Loucy (cell line): ENCODE results near the gene PRSS38.

Experiments used
- H2AFZ ChIP-seq: fragments of 200-600 bp; sonication (generic); 2 replicates; pipeline ENCODE4 v1.6.0; 2016; ENCODE audit warnings: antibody characterized with exemption, mild to moderate bottlenecking, low read length, moderate library complexity
- H3F3A ChIP-seq: fragments of 200-600 bp; 2 replicates; pipeline ENCODE4 v1.6.0; 2016; ENCODE audit warnings: antibody characterized with exemption, low read depth, mild to moderate bottlenecking
- H3K27me3 ChIP-seq: fragments of 200-600 bp; sonication (generic); 2 replicates; pipeline ENCODE4 v1.6.1; 2014; ENCODE audit warnings: low read length, mild to moderate bottlenecking; ENCODE audit not compliant: insufficient read depth, poor library complexity, severe bottlenecking
- H3K36me3 ChIP-seq: fragments of 200-600 bp; sonication (generic); 2 replicates; pipeline ENCODE4 v1.6.1; 2016; ENCODE audit warnings: low read length; ENCODE audit not compliant: insufficient read depth
- H3K4me1 ChIP-seq: fragments of 200-600 bp; sonication (generic); 2 replicates; pipeline ENCODE4 v1.5.1; 2014; ENCODE audit warnings: low read length, mild to moderate bottlenecking; ENCODE audit not compliant: insufficient read depth, poor library complexity, severe bottlenecking
- H3K4me2 ChIP-seq: fragments of 200-600 bp; sonication (generic); 2 replicates; pipeline ENCODE4 v1.6.0; 2014; ENCODE audit warnings: antibody characterized with exemption, low read length, low read depth, mild to moderate bottlenecking; ENCODE audit not compliant: poor library complexity, severe bottlenecking
- H3K4me3 ChIP-seq: fragments of 200-600 bp; sonication (generic); 2 replicates; pipeline ENCODE4 v1.5.1; 2014; ENCODE audit warnings: low read length, mild to moderate bottlenecking, mixed read lengths; ENCODE audit not compliant: poor library complexity, severe bottlenecking
- H3K79me2 ChIP-seq: fragments of 200-600 bp; sonication (generic); 2 replicates; pipeline ENCODE4 v1.6.1; 2014; ENCODE audit warnings: low read length; ENCODE audit not compliant: insufficient read depth
- H3K9ac ChIP-seq: fragments of 200-600 bp; sonication (generic); 2 replicates; pipeline ENCODE4 v1.6.0; 2014; ENCODE audit warnings: mild to moderate bottlenecking, low read depth, low read length, moderate library complexity; ENCODE audit not compliant: poor library complexity, severe bottlenecking
- H3K9me2 ChIP-seq: fragments of 200-600 bp; sonication (generic); replicated peaks from 2 replicates; pipeline ENCODE4 v1.6.1; 2016; ENCODE audit warnings: low read depth, low read length, mixed read lengths
- H3K9me3 ChIP-seq: fragments of 200-600 bp; sonication (generic); 2 replicates; pipeline ENCODE4 v1.6.1; 2014; ENCODE audit warnings: mild to moderate bottlenecking, antibody characterized with exemption, low read length, low read depth; ENCODE audit not compliant: insufficient read depth
- H4K20me1 ChIP-seq: fragments of 200-600 bp; sonication (generic); 2 replicates; pipeline ENCODE4 v1.6.0; 2014; ENCODE audit warnings: antibody characterized with exemption, low read length, mild to moderate bottlenecking; ENCODE audit not compliant: insufficient read depth, poor library complexity, severe bottlenecking
- EZH2phosphoT487 ChIP-seq: fragments of 200-600 bp; IDR thresholded peaks from 2 replicates; pipeline ENCODE4 v1.6.1; 2018; ENCODE audit warnings: antibody characterized with exemption, mild to moderate bottlenecking, moderate library complexity, borderline replicate concordance
- TF ChIP-seq, protein P1 (sequence below): fragments of 200-600 bp; sonication (generic); conservative IDR thresholded peaks from 2 replicates; pipeline ENCODE4 v1.5.1; 2014; ENCODE audit warnings: mild to moderate bottlenecking, antibody characterized with exemption, low read length

Gene PRSS38

GRCh38 chr1:227792216-227793078 lies 23.0 kb upstream of the PRSS38 start:
- Histone ChIP-seq H3K27me3 (no peaks in the 10 kb centered on the region), H3K9ac (no peak overlapping the region), H2AFZ (no peak overlapping the region), H3K4me1 (peaks cover 8% of the 10 kb centered on the region), H3K9me3 (no peaks in the 10 kb centered on the region), H3K4me3 (no peak overlapping the region), H3K4me2 (no peak overlapping the region), H3K79me2 (no peaks in the 10 kb centered on the region), H4K20me1 (no peaks in the 10 kb centered on the region), H3F3A (no peaks in the 10 kb centered on the region), H3K36me3 (no peaks in the 10 kb centered on the region), H3K9me2 (no peaks in the 10 kb centered on the region)
- TF ChIP-seq, protein P1, sequence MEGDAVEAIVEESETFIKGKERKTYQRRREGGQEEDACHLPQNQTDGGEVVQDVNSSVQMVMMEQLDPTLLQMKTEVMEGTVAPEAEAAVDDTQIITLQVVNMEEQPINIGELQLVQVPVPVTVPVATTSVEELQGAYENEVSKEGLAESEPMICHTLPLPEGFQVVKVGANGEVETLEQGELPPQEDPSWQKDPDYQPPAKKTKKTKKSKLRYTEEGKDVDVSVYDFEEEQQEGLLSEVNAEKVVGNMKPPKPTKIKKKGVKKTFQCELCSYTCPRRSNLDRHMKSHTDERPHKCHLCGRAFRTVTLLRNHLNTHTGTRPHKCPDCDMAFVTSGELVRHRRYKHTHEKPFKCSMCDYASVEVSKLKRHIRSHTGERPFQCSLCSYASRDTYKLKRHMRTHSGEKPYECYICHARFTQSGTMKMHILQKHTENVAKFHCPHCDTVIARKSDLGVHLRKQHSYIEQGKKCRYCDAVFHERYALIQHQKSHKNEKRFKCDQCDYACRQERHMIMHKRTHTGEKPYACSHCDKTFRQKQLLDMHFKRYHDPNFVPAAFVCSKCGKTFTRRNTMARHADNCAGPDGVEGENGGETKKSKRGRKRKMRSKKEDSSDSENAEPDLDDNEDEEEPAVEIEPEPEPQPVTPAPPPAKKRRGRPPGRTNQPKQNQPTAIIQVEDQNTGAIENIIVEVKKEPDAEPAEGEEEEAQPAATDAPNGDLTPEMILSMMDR: peak; percentile 28
- no peak for TF ChIP-seq EZH2phosphoT487

DNA sequence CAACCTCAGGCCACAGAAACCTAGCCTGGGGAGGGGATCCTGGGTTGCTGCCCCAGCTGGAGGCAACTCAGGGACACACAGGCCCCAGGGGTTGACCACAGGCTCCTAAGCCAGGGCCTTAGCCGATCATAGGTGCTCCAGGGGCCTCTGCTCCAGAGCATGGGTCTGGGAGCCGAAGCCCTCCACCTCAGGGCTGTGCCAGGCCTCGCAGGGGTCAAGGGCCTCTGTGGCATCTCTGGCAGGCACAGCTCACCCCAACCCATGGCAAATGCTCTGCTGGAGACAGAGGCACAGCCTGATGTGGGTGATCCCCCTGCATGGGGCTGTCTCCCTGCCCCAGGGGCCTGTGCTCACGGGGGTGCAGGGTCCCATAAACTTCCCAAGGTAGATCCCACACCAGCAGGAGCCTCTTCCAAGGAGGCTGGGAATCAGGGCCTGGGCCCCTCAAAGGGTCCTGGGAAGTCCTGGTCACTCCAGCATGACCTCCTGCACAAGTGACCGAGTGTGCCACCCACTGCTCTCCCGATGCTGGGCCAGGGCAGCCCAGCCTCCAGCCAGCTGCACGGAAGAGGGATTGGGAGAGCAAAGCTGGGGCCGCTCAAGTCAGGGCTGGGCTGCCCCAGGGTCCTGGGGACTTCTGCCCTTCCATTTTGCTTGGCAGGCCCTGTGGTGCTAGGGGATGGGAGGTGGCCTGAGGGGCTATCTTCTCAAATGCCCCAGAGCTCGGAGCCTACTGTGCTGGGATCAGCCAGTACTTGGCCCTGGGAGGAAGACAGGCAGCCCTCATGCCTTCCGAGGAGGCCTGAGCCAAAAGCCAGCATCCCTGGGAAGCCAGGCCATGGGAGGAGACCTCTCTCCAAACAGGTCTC lies 22.2 kb upstream of the PRSS38 start:
- Histone ChIP-seq H3F3A (no peaks in the 10 kb centered on the region), H3K9me3 (no peaks in the 10 kb centered on the region), H2AFZ (no peak overlapping the region), H3K4me3 (no peak overlapping the region), H3K36me3 (no peaks in the 10 kb centered on the region), H3K79me2 (no peaks in the 10 kb centered on the region), H3K9me2 (no peaks in the 10 kb centered on the region), H4K20me1 (no peaks in the 10 kb centered on the region), H3K27me3 (no peaks in the 10 kb centered on the region), H3K9ac (no peak overlapping the region), H3K4me1 (peaks cover 5% of the 10 kb centered on the region), H3K4me2 (no peak overlapping the region)
- TF ChIP-seq, protein P1: no peak
- no peak for TF ChIP-seq EZH2phosphoT487

- Histone ChIP-seq H3K79me2 (no peaks in the 10 kb centered on the region), H3K27me3 (no peaks in the 10 kb centered on the region), H2AFZ (no peak overlapping the region), H3K4me2 (no peak overlapping the region), H3K36me3 (no peaks in the 10 kb centered on the region), H3F3A (no peaks in the 10 kb centered on the region), H3K9me3 (no peaks in the 10 kb centered on the region), H3K4me3 (no peak overlapping the region), H3K4me1 (no peaks in the 10 kb centered on the region), H4K20me1 (no peaks in the 10 kb centered on the region), H3K9ac (no peak overlapping the region), H3K9me2 (no peaks in the 10 kb centered on the region)
- TF ChIP-seq EZH2phosphoT487: no peak
- TF ChIP-seq, protein P1: no peak
Measured at GRCh38 chr1:227793948-227794816, 21.3 kb upstream of the PRSS38 start.
